Duodenal mucosa (tissue), 2 donors: ENCODE measurements around the gene DUSP22.

Experiments
- H3K27ac ChIP-seq: one replicate; pipeline ENCODE4 v1.7.0; 2013; ENCODE audit warnings: low read depth, low read length
- H3K27me3 ChIP-seq, 2 donors: one replicate each; pipeline ENCODE4 v1.7.0; 2013; ENCODE audit warnings: low read length in 2 of 2, control low read depth in 1 of 2; ENCODE audit not compliant: insufficient read depth in 2 of 2, control insufficient read depth in 1 of 2
- H3K36me3 ChIP-seq, 2 donors: one replicate each; pipeline ENCODE4 v1.7.0; 2013; ENCODE audit warnings: low read length in 2 of 2, control low read depth in 1 of 2; ENCODE audit not compliant: insufficient read depth in 2 of 2, control insufficient read depth in 1 of 2
- H3K4me1 ChIP-seq, 2 donors: one replicate each; pipeline ENCODE4 v1.7.0; 2013; ENCODE audit warnings: low read length in 2 of 2, control low read depth in 1 of 2; ENCODE audit not compliant: insufficient read depth in 2 of 2, control insufficient read depth in 1 of 2
- H3K4me3 ChIP-seq, 2 donors: one replicate each; pipeline ENCODE4 v1.7.0; 2013; ENCODE audit warnings: low read length in 2 of 2, low read depth in 1 of 2
- H3K9ac ChIP-seq, 2 donors: one replicate each; pipeline ENCODE4 v1.7.0; 2013; ENCODE audit warnings: low read length in 2 of 2, low read depth in 1 of 2
- H3K9me3 ChIP-seq, 2 donors: one replicate each; pipeline ENCODE4 v1.7.0; 2013; ENCODE audit warnings: low read length in 2 of 2, control low read depth in 1 of 2; ENCODE audit not compliant: control insufficient read depth in 1 of 2

Gene DUSP22

DNA sequence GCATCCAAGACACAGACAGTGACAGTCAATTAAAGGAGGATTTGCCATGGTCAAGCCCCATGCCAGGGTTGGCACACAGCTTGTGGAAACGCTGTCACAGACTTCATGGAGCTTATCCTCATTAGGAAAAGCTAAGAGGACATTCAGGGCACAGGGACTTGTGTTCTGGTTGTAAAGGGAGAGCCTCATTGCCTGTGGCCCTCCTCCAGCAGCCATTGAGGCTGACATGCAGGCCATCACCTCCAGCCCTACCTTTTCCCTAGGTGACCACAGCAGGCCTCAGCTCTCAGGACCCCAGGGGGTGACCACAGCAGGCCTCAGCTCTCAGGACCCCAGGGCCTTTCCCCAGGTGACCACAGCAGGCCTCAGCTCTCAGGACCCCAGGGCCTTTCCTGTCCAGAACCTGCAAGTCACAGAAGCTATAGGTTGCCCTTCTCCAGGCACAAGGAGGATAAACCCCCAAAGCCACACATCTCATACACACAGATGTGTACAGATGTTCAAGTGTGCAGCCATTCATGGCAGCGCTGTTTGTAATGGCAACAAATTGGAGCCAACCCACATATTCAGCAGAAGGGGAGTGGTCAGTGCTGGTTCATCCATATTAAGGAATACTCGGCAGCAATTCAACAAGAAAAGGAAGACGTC, 26.1 kb downstream of the DUSP22 start:
- H3K9me3 ChIP-seq: no peaks in the 10 kb centered on the region
- H3K36me3 ChIP-seq: peaks cover 0 to 5% of the 10 kb centered on the region in 2 donors
- no peak overlapping the region for H3K4me3 ChIP-seq
- peaks cover 22 to 47% of the 10 kb centered on the region in 2 donors for H3K4me1 ChIP-seq
- no peaks in the 10 kb centered on the region for H3K27me3 ChIP-seq
- no peak overlapping the region for H3K9ac ChIP-seq
- no peak overlapping the region for H3K27ac ChIP-seq

DNA sequence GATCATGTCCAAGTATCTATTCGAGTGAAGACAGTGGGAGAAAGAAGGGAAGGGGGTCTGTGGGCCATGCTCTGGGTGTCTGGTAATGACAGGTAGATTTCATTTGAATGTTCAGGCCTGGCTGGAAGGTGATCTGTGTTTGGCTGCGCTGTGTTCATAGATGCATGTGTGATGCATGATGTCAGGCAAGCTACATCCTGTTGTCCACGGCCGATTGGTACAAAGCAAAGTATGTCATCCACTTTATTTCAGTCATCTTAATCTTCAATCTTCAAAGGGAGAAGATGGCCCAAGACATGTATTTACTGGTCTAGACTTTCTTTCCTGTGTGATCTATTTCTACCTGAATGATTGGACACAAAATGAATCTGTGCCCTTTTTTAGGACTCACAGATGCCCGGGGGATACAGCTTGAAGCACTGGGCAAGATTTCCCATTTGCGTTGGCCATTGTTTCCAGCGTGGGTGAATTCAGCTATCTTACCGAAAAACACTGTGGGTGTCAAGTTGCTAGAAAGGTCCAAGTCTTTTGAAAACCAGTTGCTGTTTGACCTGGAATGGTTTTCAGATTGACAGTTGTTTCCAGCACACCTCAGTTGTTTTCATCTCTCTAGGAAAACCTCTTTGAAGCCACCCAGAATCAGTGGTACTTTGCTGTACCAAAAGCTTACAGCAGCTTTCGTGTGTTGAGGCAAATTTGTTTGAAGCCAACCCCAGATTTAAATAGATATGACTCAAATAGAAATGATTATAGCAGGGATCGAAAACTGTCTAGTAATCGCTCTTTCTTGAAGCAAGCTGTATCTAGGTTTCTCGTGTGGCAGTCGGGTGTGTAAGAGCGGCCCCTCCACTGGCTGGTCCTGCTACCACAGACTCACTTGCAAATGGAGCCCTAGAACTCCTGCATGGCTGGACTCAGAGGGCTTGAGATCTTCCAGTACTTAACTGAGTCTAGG, 27.2 kb downstream of the DUSP22 start:
- Histone ChIP-seq H3K9me3 (no peaks in the 10 kb centered on the region), H3K27me3 (no peaks in the 10 kb centered on the region), H3K27ac (no peak overlapping the region), H3K9ac (no peak overlapping the region), H3K4me3 (no peak overlapping the region), H3K4me1 (peaks cover 31 to 56% of the 10 kb centered on the region in 2 donors), H3K36me3 (peaks cover 0 to 5% of the 10 kb centered on the region in 2 donors)

DNA sequence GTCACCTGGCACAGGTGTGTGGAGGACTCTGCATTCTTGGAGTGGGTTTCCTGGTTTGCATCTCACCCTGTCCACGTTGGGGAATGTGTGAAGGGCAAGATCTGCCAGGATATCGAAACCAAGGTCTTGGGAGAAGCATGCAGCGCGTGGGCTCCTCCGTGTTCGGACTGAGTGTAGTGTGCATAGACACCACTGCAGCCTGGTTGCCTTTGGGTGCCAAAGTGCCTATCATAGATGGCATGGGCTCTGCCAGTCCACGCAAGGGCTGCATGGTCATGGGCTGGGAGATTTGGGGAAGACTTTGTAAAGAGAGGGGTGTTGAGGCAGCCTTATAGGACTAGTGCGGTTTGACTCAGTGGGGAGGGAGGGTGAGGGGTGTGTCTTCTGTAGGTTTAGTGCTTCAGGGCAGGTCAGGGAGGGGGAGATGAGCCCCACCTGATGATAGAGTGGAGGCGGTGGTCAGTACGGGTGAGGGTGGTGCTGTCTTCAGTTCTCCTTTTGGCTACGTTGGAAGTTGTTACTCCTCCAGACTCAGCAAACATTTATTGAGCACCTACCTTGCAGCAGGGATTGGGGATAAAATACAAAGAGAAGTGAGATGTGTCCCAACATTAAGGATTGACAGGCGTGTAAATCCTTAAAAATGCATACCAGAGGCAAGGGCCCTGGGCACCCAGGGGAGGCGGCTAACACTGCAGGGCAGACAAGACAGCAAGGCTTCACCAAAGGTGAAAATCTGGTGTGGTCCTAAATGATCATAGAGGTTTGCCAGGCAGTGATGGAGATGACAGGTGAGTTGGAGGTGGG, 28.3 kb downstream of the DUSP22 start:
- H3K36me3 ChIP-seq: peaks cover 0 to 5% of the 10 kb centered on the region in 2 donors
- no peak overlapping the region for H3K27ac ChIP-seq
- H3K9me3 ChIP-seq: no peaks in the 10 kb centered on the region
- no peak overlapping the region for H3K4me3 ChIP-seq
- H3K4me1 ChIP-seq: peaks cover 32 to 55% of the 10 kb centered on the region in 2 donors
- H3K9ac ChIP-seq: no peak overlapping the region
- H3K27me3 ChIP-seq: no peaks in the 10 kb centered on the region

DNA sequence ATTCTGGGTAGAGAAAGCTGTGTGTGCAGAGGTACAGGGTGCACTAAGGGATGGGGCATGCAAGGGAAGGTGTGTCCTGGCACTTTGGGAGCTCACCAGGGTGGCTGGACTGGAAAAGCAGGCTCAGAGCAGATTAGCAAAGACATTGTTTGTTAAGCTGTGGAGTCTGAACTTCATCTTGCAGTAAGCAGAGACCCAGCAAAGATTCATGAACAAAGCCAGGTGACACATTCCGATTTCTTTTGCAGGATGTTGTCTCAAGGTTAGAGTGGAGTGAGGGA, 28.8 kb downstream of the DUSP22 start:
- no peak overlapping the region for H3K27ac ChIP-seq
- no peaks in the 10 kb centered on the region for H3K27me3 ChIP-seq
- H3K4me1 ChIP-seq: peaks cover 32 to 50% of the 10 kb centered on the region in 2 donors
- no peak overlapping the region for H3K4me3 ChIP-seq
- H3K9ac ChIP-seq: no peak overlapping the region
- no peaks in the 10 kb centered on the region for H3K9me3 ChIP-seq
- H3K36me3 ChIP-seq: peaks cover 0 to 5% of the 10 kb centered on the region in 2 donors

DNA sequence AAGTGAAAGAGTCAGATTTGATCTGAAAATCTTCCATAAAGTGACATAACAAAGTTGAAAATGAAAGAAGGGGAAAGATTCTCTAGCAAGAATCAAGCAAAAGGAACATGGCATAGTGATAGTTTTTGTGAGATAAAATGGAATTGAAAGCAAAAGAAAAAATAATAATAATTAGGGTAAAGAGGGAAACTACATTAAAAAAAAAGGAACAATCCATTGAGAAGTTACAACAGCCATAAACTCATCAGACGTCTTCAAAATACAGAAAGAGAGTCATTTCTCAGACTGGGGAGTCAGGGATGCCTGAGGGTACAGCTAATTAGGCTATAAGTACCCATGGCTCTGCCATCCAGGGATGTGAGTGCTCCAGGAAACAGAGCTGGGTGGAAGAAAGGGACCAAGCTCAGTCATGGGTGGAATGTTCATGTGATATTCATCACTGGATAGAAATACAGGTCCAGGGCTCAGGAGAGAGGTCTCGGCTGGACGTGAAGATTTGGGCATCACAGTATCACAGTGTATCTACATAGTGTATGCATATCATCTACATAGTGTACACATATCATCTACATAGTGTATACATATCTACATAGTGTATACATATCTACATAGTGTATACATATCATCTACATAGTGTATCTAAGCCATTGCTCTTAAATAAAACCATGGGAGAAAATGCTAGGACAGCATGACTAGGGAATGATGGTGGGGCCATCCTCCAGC, 29.4 kb downstream of the DUSP22 start:
- H3K27ac ChIP-seq: no peak overlapping the region
- H3K9me3 ChIP-seq: no peaks in the 10 kb centered on the region
- H3K27me3 ChIP-seq: no peaks in the 10 kb centered on the region
- no peak overlapping the region for H3K9ac ChIP-seq
- no peak overlapping the region for H3K4me3 ChIP-seq
- peaks cover 32 to 48% of the 10 kb centered on the region in 2 donors for H3K4me1 ChIP-seq
- peaks cover 0 to 5% of the 10 kb centered on the region in 2 donors for H3K36me3 ChIP-seq

DNA sequence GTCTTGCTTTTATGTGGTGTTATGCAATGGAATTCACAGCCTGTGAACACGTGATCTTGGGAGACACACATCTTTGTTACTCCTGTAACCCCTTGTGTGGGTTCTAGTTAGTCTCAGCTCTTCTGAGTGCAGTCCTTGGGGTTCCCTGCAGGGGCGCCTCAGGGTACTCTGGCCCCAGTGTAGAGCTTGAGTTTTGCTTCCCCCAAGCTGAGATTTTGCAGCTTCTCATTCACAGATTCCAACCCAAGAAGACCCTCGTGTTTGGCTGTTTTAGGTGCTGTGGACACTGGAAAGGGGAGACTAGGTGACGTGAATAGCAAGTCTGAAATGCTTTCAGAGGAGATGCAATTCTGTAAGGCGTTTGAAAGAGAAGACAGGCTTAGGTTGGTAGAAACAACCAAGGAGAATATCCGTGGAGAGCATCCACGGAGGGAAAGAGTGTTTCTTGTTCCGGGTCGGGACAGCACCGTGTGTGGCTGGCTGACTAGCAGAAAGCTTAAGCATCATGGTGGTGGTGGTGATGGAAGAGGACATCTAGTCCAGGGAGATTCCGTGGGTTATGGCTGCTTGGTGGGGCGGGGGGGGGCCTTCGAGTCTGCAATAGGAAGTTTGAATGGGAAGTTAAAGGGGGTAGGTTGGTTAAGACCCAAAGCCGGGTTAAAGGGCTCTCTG, 30.1 kb downstream of the DUSP22 start:
- Histone ChIP-seq H3K4me1 (peaks cover 29 to 51% of the 10 kb centered on the region in 2 donors), H3K36me3 (peaks cover 0 to 5% of the 10 kb centered on the region in 2 donors), H3K4me3 (no peak overlapping the region), H3K9me3 (no peaks in the 10 kb centered on the region), H3K27ac (no peak overlapping the region), H3K9ac (no peak overlapping the region), H3K27me3 (no peaks in the 10 kb centered on the region)

DNA sequence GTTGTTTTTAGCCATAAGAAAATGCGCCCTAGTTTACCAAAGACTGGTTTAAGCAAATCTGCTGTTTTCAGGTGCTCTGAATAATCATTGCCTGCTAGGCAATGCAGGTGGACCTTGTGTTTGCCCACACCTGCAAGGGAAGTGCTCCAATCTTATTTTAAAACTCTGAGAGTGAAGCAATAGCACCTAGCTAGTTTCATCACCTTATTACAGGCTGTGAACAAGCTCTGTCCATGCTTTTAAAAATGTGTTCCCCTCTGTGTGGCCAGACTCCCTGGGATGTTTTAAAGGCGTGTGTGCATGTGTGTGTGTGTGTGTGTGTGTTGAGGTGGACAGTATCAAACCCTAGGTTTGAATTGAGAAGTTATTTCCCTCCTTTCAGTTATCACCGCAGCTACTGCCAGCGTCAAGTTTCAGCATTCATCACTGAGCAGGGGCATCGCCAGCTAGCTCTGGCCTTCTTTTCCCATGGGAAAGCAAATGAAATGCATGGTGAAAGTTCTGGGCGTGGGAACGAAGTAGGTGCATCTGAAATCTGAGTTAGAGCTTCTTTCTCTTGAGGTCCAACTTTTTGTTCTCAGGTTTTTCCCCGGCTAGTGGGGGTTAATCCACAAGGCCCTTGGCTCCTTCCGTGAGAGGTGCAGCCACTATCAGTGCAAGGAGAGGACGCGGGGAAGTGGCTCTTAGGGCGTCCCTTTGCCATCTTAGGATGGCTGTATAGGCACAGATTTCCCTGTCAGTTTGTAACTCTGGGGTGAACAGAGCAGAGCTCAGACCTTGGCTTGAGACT, 30.8 kb downstream of the DUSP22 start:
- Histone ChIP-seq H3K36me3 (peaks cover 0 to 5% of the 10 kb centered on the region in 2 donors), H3K27ac (no peak overlapping the region), H3K4me3 (no peak overlapping the region), H3K9ac (no peak overlapping the region), H3K4me1 (peaks cover 34 to 51% of the 10 kb centered on the region in 2 donors), H3K9me3 (no peaks in the 10 kb centered on the region), H3K27me3 (no peaks in the 10 kb centered on the region)

DNA sequence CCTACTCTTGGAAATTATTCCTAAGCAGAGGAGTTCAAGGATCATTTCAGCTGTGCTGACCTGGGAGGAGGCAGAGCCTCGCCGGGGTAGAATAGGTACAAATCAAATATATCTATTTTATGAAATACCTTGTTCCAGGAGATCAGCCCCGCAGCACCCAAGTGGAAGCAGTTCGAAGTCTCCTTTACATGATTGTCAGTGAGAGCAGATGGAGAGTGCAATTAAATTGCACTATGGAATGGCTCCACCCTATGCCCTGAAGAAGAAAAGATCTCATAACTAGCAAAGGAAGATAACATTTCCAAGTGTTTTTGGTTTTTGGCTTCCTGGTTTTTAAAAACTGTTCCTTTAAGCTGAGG, 31.4 kb downstream of the DUSP22 start:
- Histone ChIP-seq H3K4me3 (no peak overlapping the region), H3K9ac (no peak overlapping the region), H3K4me1 (peaks cover 34 to 53% of the 10 kb centered on the region in 2 donors), H3K27ac (no peak overlapping the region), H3K36me3 (no peaks in the 10 kb centered on the region), H3K27me3 (no peaks in the 10 kb centered on the region), H3K9me3 (no peaks in the 10 kb centered on the region)
